ENCODE data around the gene TENM4.

DNA sequence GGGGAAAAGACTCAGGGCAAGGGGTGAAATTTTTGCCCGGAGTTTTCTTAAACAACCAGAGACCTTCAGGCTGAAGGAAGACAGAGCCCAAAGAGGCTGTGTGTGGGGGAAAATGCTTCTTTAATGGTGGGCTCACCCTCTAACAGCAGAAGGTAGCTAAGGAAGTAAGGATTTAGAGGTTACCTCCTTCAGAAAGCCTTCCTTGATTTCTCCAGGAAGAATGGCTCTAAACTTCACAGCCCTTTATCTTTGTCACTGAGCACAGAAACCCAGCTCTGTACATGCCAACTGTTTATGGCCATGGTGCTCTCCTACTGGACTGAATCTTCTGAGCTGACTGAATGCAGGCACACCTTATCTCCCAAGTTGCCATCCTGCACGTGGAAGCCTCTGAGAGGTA, 196.0 kb downstream of the TENM4 start:
- no peak for TF ChIP-seq POLR2A (IDR thresholded peaks at IDR 0.05)
- TF ChIP-seq, protein P1, sequence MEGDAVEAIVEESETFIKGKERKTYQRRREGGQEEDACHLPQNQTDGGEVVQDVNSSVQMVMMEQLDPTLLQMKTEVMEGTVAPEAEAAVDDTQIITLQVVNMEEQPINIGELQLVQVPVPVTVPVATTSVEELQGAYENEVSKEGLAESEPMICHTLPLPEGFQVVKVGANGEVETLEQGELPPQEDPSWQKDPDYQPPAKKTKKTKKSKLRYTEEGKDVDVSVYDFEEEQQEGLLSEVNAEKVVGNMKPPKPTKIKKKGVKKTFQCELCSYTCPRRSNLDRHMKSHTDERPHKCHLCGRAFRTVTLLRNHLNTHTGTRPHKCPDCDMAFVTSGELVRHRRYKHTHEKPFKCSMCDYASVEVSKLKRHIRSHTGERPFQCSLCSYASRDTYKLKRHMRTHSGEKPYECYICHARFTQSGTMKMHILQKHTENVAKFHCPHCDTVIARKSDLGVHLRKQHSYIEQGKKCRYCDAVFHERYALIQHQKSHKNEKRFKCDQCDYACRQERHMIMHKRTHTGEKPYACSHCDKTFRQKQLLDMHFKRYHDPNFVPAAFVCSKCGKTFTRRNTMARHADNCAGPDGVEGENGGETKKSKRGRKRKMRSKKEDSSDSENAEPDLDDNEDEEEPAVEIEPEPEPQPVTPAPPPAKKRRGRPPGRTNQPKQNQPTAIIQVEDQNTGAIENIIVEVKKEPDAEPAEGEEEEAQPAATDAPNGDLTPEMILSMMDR (IDR thresholded peaks at IDR 0.05): no peak

Data from Peyer's patch (tissue), 4 donors.